H1 (cell line): ENCODE data around the gene ROR1. TPM values are rescaled to one million over a fixed set of nuclear protein-coding genes. Genes with fewer than 3 reads are reported as not detected.

Source experiments
- CTCF ChIA-PET: fragments of 300-600 bp; sonication (Branson Sonifier 250); formaldehyde crosslinking; loops from one replicate; lab custom pipeline; 2021; ENCODE audit not compliant: partially characterized antibody; lab: Charles Lee
- POLR2A ChIA-PET: fragments of 300-600 bp; sonication (Branson Sonifier 250); formaldehyde crosslinking; loops from one replicate; lab custom pipeline; 2021; ENCODE audit warnings: inconsistent platforms; ENCODE audit not compliant: partially characterized antibody; lab: Charles Lee
- DNase-seq, 2 experiments: peaks; one replicate each; pipeline versions ENCODE4 v3.0.0 to v3.0.0-alpha.2; 2010 to 2022; ENCODE audit warnings: low spot score in 2 of 2, low read depth in 1 of 2, mixed read lengths in 1 of 2
- FAIRE-seq: peaks from 2 replicates; lab custom pipeline; 2011; peaks lifted over from hg19 to GRCh38; lab: Jason Lieb, UNC
- H2AFZ ChIP-seq: 2 replicates; pipeline ENCODE4 v1.8.1; 2012; ENCODE audit warnings: low read length, inconsistent platforms
- H2AK5ac ChIP-seq: 2 replicates; pipeline ENCODE4 v1.6.1; 2013; ENCODE audit warnings: low read depth, low read length
- H2BK120ac ChIP-seq: replicated peaks from 2 replicates; pipeline ENCODE3; 2013; ENCODE audit warnings: low read depth, low read length, inconsistent platforms
- H2BK12ac ChIP-seq: 2 replicates; pipeline ENCODE4 v1.6.1; 2013; ENCODE audit warnings: low read depth, low read length
- H2BK15ac ChIP-seq: 2 replicates; pipeline ENCODE4 v1.6.1; 2013; ENCODE audit warnings: low read length
- H2BK20ac ChIP-seq: 2 replicates; pipeline ENCODE4 v1.6.1; 2013; ENCODE audit warnings: low read length
- H2BK5ac ChIP-seq: 2 replicates; pipeline ENCODE4 v1.6.1; 2013; ENCODE audit warnings: low read depth, low read length
- H3K14ac ChIP-seq: 2 replicates; pipeline ENCODE4 v1.6.1; 2013; ENCODE audit warnings: inconsistent platforms; ENCODE audit not compliant: insufficient read length
- H3K18ac ChIP-seq: 2 replicates; pipeline ENCODE4 v1.6.1; 2013; ENCODE audit warnings: low read length; ENCODE audit errors: extremely low read depth
- H3K23ac ChIP-seq: 2 replicates; pipeline ENCODE4 v1.6.1; 2013; ENCODE audit warnings: inconsistent platforms; ENCODE audit not compliant: insufficient read length
- H3K23me2 ChIP-seq: 2 replicates; pipeline ENCODE4 v1.6.1; 2013; ENCODE audit warnings: low read depth, low read length
- H3K27ac ChIP-seq: 2 replicates; pipeline ENCODE4 v1.6.1; 2011; ENCODE audit warnings: low read depth, low read length, inconsistent platforms
- H3K27me3 ChIP-seq, 4 experiments: replicated peaks in 1 of 4; 1 replicate in 1 of 4; 2 replicates in 3 of 4; pipeline versions ENCODE4 v1.6.1 to v1.8.1; 2011 to 2013; ENCODE audit warnings: low read length in 3 of 4, mild to moderate bottlenecking in 3 of 4, inconsistent platforms in 2 of 4, mixed read lengths in 2 of 4, moderate library complexity in 1 of 4; ENCODE audit not compliant: control insufficient read depth in 3 of 4, insufficient read depth in 3 of 4; ENCODE audit errors: extremely low read depth in 1 of 4
- H3K36me3 ChIP-seq, 4 experiments: 2 replicates each; pipeline versions ENCODE4 v1.6.1 to v1.8.1; 2011 to 2013; ENCODE audit warnings: mild to moderate bottlenecking in 4 of 4, low read length in 3 of 4, moderate library complexity in 2 of 4, control low read depth in 1 of 4, inconsistent platforms in 1 of 4; ENCODE audit not compliant: insufficient read depth in 4 of 4, control insufficient read depth in 2 of 4
- H3K4ac ChIP-seq: replicated peaks from 2 replicates; pipeline ENCODE3; 2013; ENCODE audit warnings: low read length, low read depth, mixed read lengths, inconsistent platforms; ENCODE audit not compliant: insufficient read length
- H3K4me1 ChIP-seq, 4 experiments: replicated peaks in 1 of 4; 1 replicate in 1 of 4; 2 replicates in 3 of 4; pipeline versions ENCODE4 v1.6.1 to v1.8.1; 2011 to 2013; ENCODE audit warnings: low read length in 3 of 4, inconsistent platforms in 2 of 4, mixed read lengths in 1 of 4; ENCODE audit not compliant: insufficient read depth in 4 of 4, control insufficient read depth in 3 of 4
- H3K4me2 ChIP-seq, 2 experiments: 2 replicates each; pipeline versions ENCODE4 v1.6.1 to v1.8.1; 2011 to 2013; ENCODE audit warnings: low read depth in 2 of 2, low read length in 2 of 2, control low read depth in 1 of 2, inconsistent platforms in 1 of 2, mild to moderate bottlenecking in 1 of 2; ENCODE audit not compliant: insufficient read depth in 1 of 2
- H3K4me3 ChIP-seq, 4 experiments: fragments of 200-600, 300-600 bp in 1 of 4; sonication (generic), shearing (Covaris generic), sonication (Bioruptor Twin) in 1 of 4; 2 replicates each; pipeline versions ENCODE4 v1.5.1 to v1.8.1; 2011 to 2016; ENCODE audit warnings: low read length in 4 of 4, low read depth in 3 of 4, control low read depth in 2 of 4, inconsistent platforms in 2 of 4, mild to moderate bottlenecking in 2 of 4, mixed read lengths in 1 of 4, moderate library complexity in 1 of 4; ENCODE audit not compliant: insufficient read depth in 2 of 4; ENCODE audit errors: extremely low read depth in 1 of 4
- H3K56ac ChIP-seq: replicated peaks from 2 replicates; pipeline ENCODE3; 2013; ENCODE audit warnings: low read depth, mild to moderate bottlenecking, mixed read lengths, low read length, inconsistent platforms; ENCODE audit not compliant: insufficient read length
- H3K79me1 ChIP-seq: 2 replicates; pipeline ENCODE4 v1.6.1; 2013; ENCODE audit warnings: low read depth, low read length, control low read depth
- H3K79me2 ChIP-seq, 2 experiments: 2 replicates each; pipeline versions ENCODE4 v1.6.1 to v1.8.1; 2012 to 2013; ENCODE audit warnings: low read length in 2 of 2, mild to moderate bottlenecking in 2 of 2, inconsistent platforms in 1 of 2; ENCODE audit not compliant: insufficient read depth in 2 of 2, control insufficient read depth in 1 of 2
- H3K9ac ChIP-seq, 4 experiments: replicated peaks in 1 of 4; 1 replicate in 1 of 4; 2 replicates in 3 of 4; pipeline versions ENCODE4 v1.6.1 to v1.8.1; 2011 to 2013; ENCODE audit warnings: low read depth in 3 of 4, low read length in 3 of 4, control low read depth in 2 of 4, mild to moderate bottlenecking in 2 of 4, moderate library complexity in 2 of 4, inconsistent platforms in 1 of 4; ENCODE audit errors: extremely low read depth in 1 of 4
- H3K9me3 ChIP-seq, 2 experiments: 2 replicates each; pipeline versions ENCODE4 v1.6.1 to v1.8.1; 2012 to 2013; ENCODE audit warnings: mild to moderate bottlenecking in 2 of 2, moderate library complexity in 2 of 2, control low read depth in 1 of 2, inconsistent platforms in 1 of 2, low read depth in 1 of 2, low read length in 1 of 2, mixed read lengths in 1 of 2; ENCODE audit not compliant: insufficient read depth in 2 of 2
- H4K20me1 ChIP-seq, 2 experiments: replicated peaks in 1 of 2; 2 replicates each; pipeline versions ENCODE3 to v1.8.1; 2011 to 2013; ENCODE audit warnings: inconsistent platforms in 2 of 2, low read length in 2 of 2, mild to moderate bottlenecking in 1 of 2; ENCODE audit not compliant: insufficient read depth in 2 of 2, control insufficient read depth in 1 of 2
- H4K5ac ChIP-seq: 2 replicates; pipeline ENCODE4 v1.6.1; 2013; ENCODE audit warnings: low read length, low read depth, mixed read lengths, inconsistent platforms; ENCODE audit not compliant: insufficient read length
- H4K8ac ChIP-seq: 2 replicates; pipeline ENCODE4 v1.8.0; 2013; ENCODE audit warnings: mild to moderate bottlenecking, moderate library complexity, low read length, inconsistent platforms; ENCODE audit not compliant: insufficient read depth; ENCODE audit errors: extremely low read depth
- H4K91ac ChIP-seq: replicated peaks from 2 replicates; pipeline ENCODE3; 2013; ENCODE audit warnings: low read length, mixed read lengths, inconsistent platforms; ENCODE audit not compliant: insufficient read length
- BRCA1 ChIP-seq: IDR thresholded peaks from 2 replicates; pipeline ENCODE4 v1.6.1; 2012; ENCODE audit warnings: low read depth, low read length, improper control_type of control experiment
- EZH2 ChIP-seq: fragments of 200-600 bp; sonication (generic); IDR thresholded peaks from 2 replicates; pipeline ENCODE4 v1.7.1; 2012; ENCODE audit warnings: low read depth, mild to moderate bottlenecking, moderate library complexity, low read length, inconsistent platforms; ENCODE audit not compliant: severe bottlenecking
- FOSL1 ChIP-seq: IDR thresholded peaks from 2 replicates; pipeline ENCODE4 v1.6.1; 2011; ENCODE audit warnings: mild to moderate bottlenecking, low read depth, low read length, moderate library complexity; ENCODE audit not compliant: insufficient read depth
- MAX ChIP-seq: IDR thresholded peaks from 2 replicates; pipeline ENCODE4 v1.6.1; 2012; ENCODE audit warnings: inconsistent platforms
- NANOG ChIP-seq: IDR thresholded peaks from 2 replicates; pipeline ENCODE4 v1.6.1; 2011; ENCODE audit warnings: low read length, low read depth, mild to moderate bottlenecking, inconsistent platforms; ENCODE audit not compliant: insufficient read depth, poor library complexity, severe bottlenecking
- RAD21 ChIP-seq, 2 experiments: IDR thresholded peaks in 1 of 2; conservative IDR thresholded peaks in 1 of 2; 2 replicates each; pipeline ENCODE4 v1.6.1; 2011; ENCODE audit warnings: low read depth in 2 of 2, low read length in 2 of 2, improper control_type of control experiment in 1 of 2, inconsistent platforms in 1 of 2, mild to moderate bottlenecking in 1 of 2, moderate library complexity in 1 of 2
- TEAD4 ChIP-seq: IDR thresholded peaks from 2 replicates; pipeline ENCODE4 v1.6.1; 2012; ENCODE audit warnings: low read depth, low read length, inconsistent platforms, mixed read lengths
- WGBS, 2 experiments: shearing (Covaris generic) in 1 of 2; methylation state at CpG; one replicate each; pipeline versions ENCODE4 v1.1.6 to v1.1.7; 2013 to 2015; ENCODE audit warnings: low lambda C conversion rate in 2 of 2, mixed read lengths in 2 of 2, inconsistent platforms in 1 of 2, low coverage in 1 of 2, missing lambda C conversion rate in 1 of 2; ENCODE audit not compliant: insufficient replicate concordance in 2 of 2, insufficient coverage in 1 of 2, insufficient read length in 1 of 2; ENCODE audit errors: extremely low coverage in 1 of 2, missing lambda C conversion rate in 1 of 2; 5-methylcytosine and 5-hydroxymethylcytosine counted together
- polyA plus RNA-seq, 7 experiments: library from polyadenylated mRNA; depleted of rRNA in 3 of 7; stranded (reverse) in 5 of 7; unstranded in 2 of 7; fragments of >200 nt in 5 of 7; fragments of 200-250 nt in 2 of 7; gene quantifications; 1 replicate in 5 of 7; 2 replicates in 1 of 7; 4 replicates in 1 of 7; pipeline versions ENCODE4 v1.2.1 to v1.2.3, GENCODE V29; 2011 to 2013; ENCODE audit warnings: missing spikeins in 2 of 7, mixed read lengths in 2 of 7
- total RNA-seq: library from RNA; stranded (reverse); fragmentation: NEBNext Ultra II Directional; extraction: Animal tissue kit (Norgen Biotek cat#: 25700); gene quantifications from 2 replicates; pipeline ENCODE4 v1.2.1, GENCODE V29; 2021

The ROR1 gene
- total and polyA plus RNA-seq, 2 of the 8 experiments (the other 6 are each of a cell fraction or from before 2014, with no cell fraction given), result 33.6 to 73.6 TPM

GRCh38 chr1:63790989-63791388 lies 17.2 kb downstream of the ROR1 start:
- ChIA-PET POLR2A (interaction anchor here (1.3 to 2.8 kb wide), 2 partner anchors 9 to 16 kb away, joined by 4 to 15 read pairs; no protein-coding TSS in a partner anchor), CTCF (interaction anchor here (1.0 to 1.8 kb wide), 2 partner anchors 17 to 423 kb away, joined by 3 to 7 read pairs; partner anchors contain the start of gene ROR1)
- no peak for TF ChIP-seq NANOG
- TF ChIP-seq EZH2, result no peak
- no peak for TF ChIP-seq BRCA1
- TF ChIP-seq TEAD4, result no peak
- TF ChIP-seq FOSL1, result no peak
- TF ChIP-seq RAD21 (IDR thresholded peaks at IDR 0.05 in 1 of 2, conservative IDR thresholded peaks at IDR 0.05 in 1 of 2; ENCODE audit: low read depth in 2 of 2, low read length in 2 of 2), result no peak
- TF ChIP-seq MAX, result 0 out of 2 replicates have a peak, but pooled peaks have one; percentile 8
- Histone ChIP-seq H3K4me3 (peak overlapping the region in 1 of 4 experiments; percentile 26; a peak in 1 of 8 replicates), H2BK5ac (peak overlapping the region; percentile 95; the same call in 1 of the 2 replicates), H3K23me2 (no peaks in the 10 kb centered on the region), H3K36me3 (no peaks in the 10 kb centered on the region), H3K79me1 (peaks cover 16% of the 10 kb centered on the region), H3K4ac (no peak overlapping the region), H2AFZ (no peak overlapping the region), H2BK20ac (peak overlapping the region; percentile 68), H4K8ac (no peak overlapping the region), H2AK5ac (peak overlapping the region; percentile 66; the same call in 1 of the 2 replicates), H2BK15ac (peak overlapping the region; percentile 19; the same call in 1 of the 2 replicates), H4K91ac (peak overlapping the region; percentile 67), H2BK120ac (peak overlapping the region; percentile 26), H3K9ac (no peak overlapping the region), H3K56ac (no peak overlapping the region), H3K4me2 (peak overlapping the region; percentile 55 to 65; a peak in 3 of 4 replicates), H4K5ac (peak overlapping the region; percentile 49), H3K14ac (no peak overlapping the region), H3K79me2 (peaks cover 26 to 94% of the 10 kb centered on the region in 2 experiments), H3K23ac (no peak overlapping the region), H3K18ac (peak overlapping the region; percentile 91; the same call in 1 of the 2 replicates), H3K9me3 (no peaks in the 10 kb centered on the region), H3K27me3 (no peaks in the 10 kb centered on the region), H4K20me1 (peaks cover 0 to 1% of the 10 kb centered on the region in 2 experiments), H2BK12ac (peak overlapping the region; percentile 88), H3K4me1 (peaks cover 46 to 82% (median 64%) of the 10 kb centered on the region in 4 experiments), H3K27ac (no peak overlapping the region)
- FAIRE-seq (no peak), DNase-seq (no peak)
- 50% methylated on average over 1 of the region's 1 CpG; no CpG with 5 or more reads in 1 of the 2 experiments for WGBS, 2 experiments
